GM21447 (cell line): ENCODE results near the gene PRKCB.

ENCODE experiments used
- ATAC-seq: cut with Tn5 transposase; IDR thresholded peaks from one replicate; pipeline ENCODE4 v1.9.1; 2021; ENCODE audit not compliant: unreplicated experiment

Gene PRKCB

DNA sequence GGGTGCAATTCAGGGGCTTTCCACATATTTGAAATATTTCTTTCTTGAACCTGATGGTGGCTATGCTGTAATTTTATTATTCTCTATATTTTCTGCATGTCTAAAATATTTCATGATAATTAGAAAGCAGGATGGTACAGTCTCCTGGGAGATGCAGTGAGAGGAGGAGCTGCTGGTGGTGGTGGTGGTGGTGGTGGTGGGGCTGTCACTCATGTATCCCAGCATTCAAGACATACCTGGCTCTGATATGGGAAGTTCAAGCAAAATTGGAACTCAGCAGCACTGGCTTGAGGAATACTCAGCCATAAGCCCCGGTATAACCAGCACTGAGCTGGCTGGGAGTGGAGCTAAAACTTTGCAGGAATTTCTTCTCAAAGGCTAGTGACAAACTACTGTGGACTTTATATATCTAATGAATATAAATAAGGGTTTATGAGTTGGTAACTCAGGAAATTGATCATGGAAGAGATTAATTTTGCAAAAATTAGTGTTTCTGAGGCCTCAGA is 200.3 kb downstream of the PRKCB start:
- no peak for ATAC-seq

DNA sequence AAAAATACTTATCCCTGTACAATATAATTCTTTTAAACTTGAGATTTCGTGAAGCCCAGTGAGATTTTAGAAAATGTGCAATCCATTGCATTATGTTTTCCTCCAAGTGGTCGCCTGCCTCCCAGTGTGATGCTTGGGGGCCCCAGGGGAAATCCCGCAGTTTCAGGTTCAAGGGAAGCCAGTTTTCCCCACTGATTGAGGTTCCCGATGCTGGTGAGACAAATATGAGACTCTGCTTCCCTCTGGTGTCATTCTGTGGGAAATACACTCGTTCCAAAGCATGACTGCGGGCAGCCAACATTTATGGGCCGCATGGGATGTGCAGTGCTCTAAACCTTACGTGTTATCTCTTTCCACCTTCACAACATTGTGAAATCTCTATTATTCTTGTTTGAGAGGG is 200.8 kb downstream of the PRKCB start:
- ATAC-seq = no peak

DNA sequence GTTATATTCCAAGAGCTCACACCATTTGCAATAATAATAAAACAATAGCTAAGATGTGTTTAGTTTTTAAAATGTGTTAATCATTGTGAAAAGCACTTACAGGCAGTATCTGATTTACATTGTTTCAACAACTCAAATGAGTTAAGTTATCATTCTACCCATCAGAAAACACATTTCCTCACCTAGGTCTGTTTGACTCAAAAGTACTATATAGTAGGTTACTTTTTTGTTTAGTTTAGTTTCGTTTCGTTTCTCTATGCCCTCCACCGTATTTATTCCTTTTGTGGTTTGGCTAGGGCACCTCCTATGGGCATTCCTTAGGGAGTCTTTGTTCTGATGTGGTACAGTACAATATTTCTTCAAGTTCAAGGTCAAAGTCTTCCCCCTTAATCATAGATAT is 201.6 kb downstream of the PRKCB start:
- no peak for ATAC-seq

DNA sequence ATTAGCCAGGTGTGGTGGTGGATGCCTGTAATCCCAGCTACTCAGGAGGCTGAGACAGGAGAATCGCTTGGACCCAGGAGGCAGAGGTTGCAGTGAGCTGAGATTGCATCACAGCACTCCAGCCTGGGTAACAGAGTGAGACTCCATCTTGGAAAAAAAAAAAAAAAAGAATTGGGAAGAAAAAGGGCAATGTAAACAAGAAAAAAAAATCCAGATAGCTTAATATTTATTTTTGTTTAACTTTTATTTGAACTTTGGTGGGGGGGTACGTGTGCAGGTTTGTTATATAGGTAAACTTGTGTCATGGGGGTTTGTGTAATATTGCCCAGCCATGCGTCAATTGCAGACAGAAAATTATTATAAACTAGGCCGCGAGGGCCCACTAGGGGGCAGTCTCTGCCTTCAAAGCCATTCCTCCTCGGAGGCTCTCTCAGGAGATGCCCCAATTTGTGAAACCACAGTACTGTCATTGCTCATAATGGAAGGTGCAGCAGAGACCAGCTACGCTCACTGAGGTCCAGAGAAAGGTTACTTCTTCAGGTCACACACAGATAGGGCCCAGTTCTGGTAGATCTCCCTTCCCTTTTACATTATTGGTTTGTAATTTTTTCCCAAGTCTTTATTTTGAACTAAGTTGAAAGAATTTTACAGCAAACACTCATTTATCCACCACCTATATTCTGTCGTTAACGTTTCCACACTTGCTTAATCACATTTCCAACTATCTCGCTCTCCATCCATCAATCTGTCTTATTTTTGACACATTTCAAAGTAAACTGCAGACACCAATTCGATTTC is 206.2 kb downstream of the PRKCB start:
- ATAC-seq = no peak

DNA sequence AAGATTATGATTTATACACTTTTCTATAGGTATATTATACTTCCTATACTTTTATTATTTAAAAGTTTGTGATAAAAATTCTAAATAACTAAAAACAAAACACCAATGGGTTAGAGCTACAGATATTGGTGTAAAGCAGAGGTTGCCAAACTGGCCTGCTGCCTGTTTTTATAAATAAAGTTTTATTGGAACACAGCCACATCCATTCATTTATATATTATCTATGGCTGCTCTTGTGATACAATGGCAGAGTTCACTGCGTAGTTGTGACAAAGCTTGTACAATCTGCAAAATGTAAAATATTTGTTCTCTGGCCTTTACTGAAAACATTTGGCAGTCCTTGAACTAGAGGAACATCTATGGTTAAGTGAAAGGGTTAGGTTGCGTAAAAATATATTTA is 208.7 kb downstream of the PRKCB start:
- ATAC-seq = no peak

DNA sequence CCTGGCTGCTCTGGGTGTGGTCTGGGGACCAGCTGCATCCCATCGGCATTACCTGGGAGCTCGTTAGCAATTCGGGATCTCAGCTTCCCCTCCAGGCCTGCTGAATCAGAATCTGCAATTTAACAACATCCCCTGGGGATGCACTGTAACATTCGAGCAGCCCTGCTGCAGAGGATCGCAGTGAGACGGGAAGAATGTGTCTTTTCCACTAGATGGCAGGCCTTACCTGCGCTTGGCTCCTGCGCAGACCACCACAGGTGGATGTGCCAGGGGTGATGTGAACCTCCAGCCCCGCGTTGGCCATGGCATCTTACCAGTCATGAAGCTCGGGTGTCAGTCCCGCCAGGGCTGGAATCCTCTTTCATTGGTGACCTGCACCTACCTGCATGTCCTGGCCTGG is 209.9 kb downstream of the PRKCB start:
- no peak for ATAC-seq

DNA sequence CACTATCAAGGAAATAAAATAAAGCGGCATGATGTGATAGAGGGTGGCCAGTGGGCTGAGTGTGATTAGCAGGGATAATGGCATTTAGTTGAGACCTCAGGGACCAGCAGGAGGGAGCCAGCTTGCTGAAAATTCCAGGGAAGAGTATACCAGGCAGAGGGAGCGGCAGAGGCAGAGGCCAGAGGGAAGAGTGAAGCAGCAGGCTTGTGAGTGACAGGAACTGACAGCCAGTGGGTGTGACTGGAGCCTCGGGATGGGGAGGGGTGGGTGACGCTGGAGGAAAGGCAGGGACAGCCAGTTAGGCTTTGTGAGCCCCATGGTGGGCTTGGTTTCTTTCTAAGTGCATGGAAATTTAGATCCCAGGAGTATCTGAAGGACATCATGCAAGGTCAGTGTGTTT is 210.7 kb downstream of the PRKCB start:
- no peak for ATAC-seq

DNA sequence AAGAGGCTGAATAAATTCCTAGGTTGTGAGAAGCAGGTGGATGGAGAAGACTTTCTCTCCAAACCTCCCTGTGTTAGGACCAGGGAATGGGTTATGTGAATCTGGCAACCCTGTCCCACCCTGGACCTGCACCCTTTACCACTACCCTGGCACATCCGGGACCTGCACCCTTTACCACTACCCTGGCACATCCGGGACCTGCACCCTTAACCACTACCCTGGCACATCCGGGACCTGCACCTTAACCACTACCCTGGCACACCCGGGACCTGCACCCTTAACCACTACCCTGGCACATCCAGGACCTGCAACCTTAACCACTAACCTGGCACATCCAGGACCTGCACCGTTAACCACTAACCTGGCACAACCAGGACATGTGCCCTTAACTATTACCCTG is 213.3 kb downstream of the PRKCB start:
- no peak for ATAC-seq

DNA sequence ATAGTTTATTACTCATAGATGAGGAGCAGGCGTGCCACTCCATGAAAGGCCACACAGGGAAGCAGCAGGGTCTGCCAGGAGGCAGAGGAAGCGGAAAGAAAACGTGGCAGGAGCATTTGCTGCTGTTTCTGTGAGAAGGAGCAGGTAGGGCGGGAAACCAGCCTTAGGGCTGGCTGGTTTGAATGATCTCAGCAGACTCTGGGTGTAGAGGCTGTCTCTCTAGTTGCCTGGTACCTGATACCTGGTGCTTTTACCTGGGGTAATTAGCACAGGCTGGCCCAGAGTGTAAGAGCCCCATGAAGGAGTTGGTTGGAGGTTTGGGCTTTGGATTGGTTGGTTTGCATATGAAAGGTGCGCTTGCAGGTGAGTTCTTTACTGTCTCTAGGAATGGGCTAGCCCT is 215.3 kb downstream of the PRKCB start:
- ATAC-seq = no peak

DNA sequence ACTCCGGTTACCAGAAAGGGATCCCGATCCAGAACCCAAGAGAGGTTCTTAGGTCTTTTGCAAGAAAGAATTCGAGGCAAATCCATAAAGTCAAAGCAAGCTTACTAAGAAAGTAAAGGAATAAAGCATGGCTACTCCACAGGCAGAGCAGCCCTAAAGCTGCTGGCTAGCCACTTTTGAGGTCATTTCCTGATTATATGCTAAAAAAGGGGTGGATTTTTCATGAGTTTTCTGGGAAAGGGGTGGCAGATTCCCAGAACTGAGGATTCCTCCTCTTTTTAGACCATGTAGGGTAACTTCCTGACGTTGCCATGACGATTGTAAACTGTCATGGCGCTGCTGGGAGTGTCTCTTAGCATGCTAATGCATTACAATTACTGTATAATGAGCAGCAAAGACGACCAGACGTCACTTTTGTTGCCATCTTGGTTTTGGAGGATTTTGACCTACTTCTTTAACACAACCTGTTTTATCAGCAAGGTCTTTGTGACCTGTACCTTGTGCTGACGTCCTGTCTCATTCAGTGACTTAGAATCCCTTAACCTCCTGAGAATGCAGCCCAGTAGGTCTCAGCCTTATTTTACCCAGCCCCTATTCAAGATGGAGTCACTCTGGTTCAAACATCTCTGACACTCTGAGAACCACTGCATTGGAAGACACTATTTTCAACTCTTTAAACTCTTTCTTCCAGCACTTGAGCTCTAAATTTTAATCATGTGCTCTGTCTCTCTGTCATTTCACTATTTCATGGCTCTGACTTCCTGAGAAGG is 216.7 kb downstream of the PRKCB start:
- no peak for ATAC-seq

DNA sequence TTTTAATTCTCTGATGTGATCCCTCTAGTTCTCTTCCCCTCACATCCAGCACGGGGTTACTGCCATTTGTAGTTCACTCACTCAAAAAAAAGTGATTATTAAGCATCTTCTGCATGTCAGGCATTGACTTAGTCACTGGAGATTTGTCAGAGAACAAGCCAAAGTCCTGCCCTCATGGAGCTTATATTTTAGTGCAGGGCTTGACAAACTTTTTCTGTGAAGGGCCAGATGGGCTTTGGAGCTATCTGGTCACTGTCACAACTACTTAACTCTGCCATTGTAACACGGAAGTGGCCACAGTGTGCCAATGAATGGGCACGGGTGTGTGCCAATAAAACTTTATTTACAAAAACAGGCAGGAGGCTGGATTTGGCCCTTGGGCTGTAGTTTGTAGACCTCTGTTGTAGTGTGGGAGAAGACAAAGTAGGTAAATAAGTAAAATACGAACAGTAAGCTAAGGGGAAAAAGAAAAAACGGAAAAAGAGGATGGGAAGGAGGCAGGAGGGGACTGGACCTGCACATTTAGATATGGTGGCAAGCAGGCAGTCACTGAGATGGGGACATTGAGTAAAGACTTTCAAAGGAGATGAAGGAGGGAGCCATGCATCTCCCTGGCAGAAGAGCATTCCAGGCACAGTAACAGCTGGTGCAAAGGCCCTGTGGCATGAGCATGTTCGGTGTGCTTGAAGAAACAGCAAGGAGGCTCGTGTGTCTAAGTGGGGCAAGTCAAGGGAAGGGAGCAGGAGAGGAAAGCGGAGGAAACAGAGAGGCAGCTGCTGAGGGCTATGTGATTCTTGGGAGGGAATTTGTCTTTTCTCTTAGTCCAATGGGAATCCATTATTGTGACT is 217.5 kb downstream of the PRKCB start:
- no peak for ATAC-seq

DNA sequence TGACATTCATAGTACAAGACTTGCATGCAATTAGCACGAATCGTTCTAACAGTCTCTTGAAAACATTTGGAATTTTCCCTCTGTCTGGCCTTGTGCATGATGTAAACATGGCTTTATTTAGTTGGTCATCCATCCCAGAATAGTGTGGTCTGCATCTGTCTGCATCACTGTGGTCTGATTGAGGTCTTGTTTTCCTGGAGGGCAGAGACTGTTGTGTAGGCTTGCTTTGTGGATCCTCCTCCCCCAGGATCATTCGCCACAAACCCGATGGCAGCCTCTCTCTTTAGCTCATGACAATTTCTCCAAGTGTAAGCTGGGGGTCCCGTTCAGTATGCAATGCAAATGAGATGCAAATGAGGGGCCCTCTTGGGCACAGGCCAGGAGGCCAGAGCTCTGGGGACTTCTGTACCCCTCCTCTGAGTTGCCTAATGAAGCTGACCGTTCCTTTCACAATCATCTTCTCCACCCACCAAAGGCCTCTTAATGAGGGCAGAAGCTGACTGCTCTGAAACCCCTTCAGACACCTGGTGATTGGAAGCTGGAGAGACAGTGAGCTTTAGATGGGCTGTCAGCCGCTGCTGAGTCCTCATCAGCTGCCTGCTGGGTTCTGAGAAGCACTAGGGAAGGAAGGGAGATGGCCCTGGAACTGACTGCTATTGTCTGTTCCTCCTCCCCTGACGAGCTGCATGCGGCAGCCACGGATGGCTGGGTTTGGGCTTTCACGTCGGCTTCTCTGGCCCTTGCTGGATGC is 219.1 kb downstream of the PRKCB start:
- ATAC-seq = no peak

DNA sequence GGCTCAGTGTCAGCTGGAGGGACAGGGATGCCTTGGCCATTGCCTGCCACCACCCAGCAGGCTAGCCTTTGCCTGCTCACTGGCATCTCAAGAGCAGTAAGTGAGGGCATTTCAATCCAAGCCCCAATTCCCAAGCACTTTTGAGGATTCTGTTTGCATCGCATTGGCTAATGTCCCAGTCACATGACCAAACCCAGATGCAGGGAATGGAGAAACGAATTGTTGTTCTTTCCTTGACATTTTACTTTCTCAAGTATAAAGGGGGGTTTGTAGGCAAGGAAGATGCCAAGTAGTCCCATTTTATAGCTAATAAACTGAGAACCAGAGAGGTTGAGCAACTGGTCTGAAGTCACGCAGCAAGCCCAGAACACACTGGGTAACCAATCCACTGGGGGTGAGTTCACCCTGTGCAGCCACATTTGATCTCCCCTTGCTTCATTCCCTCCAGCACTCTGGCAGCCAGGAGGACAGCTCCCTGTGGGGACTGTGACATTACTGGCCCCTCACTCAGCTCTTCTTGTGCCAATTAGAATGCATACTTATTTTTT is 226.6 kb downstream of the PRKCB start:
- no peak for ATAC-seq

DNA sequence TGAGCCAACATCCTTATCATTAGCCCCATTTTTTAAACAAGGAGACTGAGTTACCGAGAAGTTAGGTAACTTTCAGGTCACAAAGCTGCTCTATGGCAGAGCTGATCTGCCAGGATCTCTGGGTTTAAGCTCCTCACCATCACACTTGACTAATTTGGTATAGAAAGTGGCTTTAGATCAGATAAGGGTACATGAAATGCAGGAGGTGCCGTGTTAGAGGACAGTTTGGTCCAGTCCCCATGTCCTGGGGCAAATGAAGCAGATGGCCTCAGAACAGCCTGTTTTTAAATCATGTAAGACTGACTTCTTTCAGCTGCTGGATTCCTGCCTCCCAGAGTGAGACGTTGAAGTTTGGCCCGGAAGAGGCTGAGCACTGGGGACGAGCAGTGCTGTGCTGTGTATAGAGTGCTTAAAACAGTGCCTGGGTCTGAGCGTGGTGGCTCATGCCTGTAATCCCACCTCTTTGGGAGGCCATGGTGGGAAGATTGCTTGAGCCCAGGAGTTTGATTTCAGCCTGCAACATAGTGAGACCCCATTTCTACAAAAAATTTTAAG is 233.3 kb downstream of the PRKCB start:
- ATAC-seq = no peak

DNA sequence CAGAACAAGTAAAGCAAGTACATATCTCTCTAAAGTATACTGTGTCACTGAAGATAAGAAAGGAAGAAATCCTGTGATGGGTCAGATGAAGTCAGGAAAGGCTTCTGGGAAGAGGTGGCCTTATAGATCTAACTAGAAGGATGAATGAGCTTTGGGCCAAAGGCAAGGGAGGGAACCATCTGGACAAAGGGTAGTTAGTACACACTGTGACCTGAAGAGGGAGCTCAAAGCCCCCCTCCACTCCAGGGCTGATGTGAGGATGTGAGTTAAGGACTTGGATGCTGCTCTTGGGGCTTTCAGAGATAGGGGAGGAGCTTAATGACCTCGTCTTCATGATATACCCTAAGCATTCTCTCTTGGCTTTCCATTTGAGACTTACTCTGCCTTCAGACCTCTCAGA is 235.1 kb downstream of the PRKCB start:
- ATAC-seq = peak; percentile 53

DNA sequence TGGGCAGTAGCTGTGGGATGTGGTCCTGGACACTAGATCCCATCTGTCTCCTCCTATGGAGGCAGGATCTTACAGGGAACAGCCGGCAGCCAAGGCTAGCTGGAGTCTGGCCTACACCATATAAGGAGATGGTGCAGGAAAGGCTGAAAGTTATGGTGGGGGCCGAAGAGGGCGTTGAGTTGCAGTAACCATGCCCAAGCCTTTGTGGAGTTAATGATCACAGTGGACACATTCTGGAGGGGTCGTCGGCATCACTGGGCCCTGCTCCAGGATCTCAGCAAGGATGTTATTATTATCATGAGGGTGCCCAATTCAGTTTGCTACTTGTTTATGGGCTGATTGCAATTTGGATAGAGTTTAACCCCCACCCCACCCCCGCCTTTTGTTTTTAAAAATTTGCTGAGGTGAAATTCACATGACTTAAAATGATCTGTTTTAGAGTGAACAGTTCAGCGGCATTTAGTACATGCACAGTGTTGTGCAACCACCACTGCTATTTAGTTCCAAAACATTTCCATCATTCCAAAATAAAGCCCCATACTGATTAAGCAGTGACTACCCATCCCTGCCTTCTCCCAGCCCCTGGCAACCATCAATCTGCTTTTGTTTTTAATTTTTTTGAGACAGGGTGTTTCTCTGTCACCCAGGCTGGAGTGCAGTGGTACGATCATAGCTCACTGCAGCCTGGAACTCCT is 236.0 kb downstream of the PRKCB start:
- ATAC-seq = no peak

DNA sequence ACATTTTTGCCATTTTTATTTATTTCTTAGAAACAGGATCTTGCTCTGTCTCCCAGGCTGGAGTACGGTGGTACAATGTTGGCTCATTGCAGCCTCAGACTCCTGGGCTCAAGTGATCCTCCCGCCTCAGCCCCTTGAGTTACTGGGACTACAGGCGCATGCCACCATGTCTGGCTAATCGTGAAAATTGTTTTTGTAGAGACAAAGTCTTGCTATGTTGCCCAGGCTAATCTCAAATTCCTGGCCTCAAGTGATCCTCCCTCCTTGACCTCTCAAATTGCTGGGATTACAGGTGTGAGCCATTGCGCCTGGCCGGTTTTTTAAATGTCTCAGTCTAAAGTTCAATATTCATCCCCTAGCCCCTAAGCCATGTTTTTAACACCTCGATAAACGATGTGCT is 237.5 kb downstream of the PRKCB start:
- no peak for ATAC-seq

DNA sequence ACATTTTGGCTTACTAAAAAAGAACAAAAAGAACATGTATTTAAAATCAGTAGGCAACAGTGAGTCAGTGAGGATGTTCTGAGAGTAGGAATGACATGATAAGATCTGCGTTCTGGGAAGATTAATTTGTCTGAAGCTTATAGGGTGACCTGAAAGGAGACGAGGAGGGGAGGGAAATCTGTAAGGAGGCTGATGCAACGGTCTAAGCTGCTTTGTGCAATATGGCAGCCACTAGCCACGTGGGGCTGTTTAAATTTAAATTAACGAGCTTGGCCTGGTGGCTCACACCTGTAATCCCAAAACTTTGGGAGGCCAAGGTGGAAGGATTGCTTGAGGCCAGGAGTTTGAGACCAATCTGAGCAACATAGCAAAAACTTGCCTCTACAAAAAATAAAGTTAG is 238.8 kb downstream of the PRKCB start:
- ATAC-seq = no peak

DNA sequence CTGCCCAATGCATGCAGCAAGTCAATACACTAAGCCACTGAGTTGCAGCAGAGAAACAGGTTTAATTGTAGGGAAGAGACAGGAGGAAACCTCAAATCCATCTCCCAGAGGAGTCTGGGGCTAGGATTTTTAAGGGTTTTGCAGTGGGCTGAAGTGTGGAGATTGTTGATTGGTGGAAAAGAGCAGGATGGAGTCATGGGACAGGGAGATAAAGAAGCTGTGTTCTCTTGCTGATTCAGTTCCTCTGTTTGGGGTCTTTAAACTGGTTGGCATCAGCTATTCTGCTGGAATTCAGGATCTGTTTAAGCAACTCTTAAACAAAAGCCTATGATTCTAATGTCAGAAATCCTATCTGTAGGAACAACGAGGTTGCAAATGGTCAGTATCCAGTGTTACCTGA is 239.5 kb downstream of the PRKCB start:
- ATAC-seq = no peak
